ENCODE data around the gene GALNT17. TPM values are rescaled to one million over a fixed set of nuclear protein-coding genes. Genes with fewer than 3 reads are reported as not detected.

Gene GALNT17
- total and polyA plus RNA-seq, 11 donors, result 16.9 to 116 (median 73.1) TPM

- peak in 2 of 5 donors; percentile 43 to 50 for DNase-seq
- intact Hi-C loops (cut with DNase I), result loop anchor here in 2 of 10 donors (10.0 kb wide), 2 partner anchors 52 to 132 kb away; no protein-coding TSS in a partner anchor
- Histone ChIP-seq H3K4me1 (peaks cover 0 to 32% (median 11%) of the 10 kb centered on the region in 12 donors), H3K27ac (peak overlapping the region in 10 of 12 donors; percentile 34 to 93 (median 75)), H3K9me3 (peaks cover 0 to 21% (median 0%) of the 10 kb centered on the region in 12 donors), H3K27me3 (no peaks in the 10 kb centered on the region), H3K4me3 (no peak overlapping the region), H3K36me3 (no peaks in the 10 kb centered on the region)
- WGBS, 4 donors, result 37 to 48% (median 39%) methylated on average over 6 of the region's 6 CpGs
- ATAC-seq, result peak in 3 of 4 donors; percentile 47 to 69 (median 55)
- TF ChIP-seq POLR2A (IDR thresholded peaks at IDR 0.05) (no peak), CTCF (IDR thresholded peaks at IDR 0.05) (peak in 1 of 12 donors; percentile 8)
Measured at GRCh38 chr7:71272509-71273490, 140.9 kb downstream of the GALNT17 start.

- no peak overlapping the region for H3K4me3 ChIP-seq
- intact Hi-C loops (cut with DNase I), result loop anchor here in 2 of 10 donors (10.0 kb wide), 2 partner anchors 47 to 127 kb away; no protein-coding TSS in a partner anchor
- peaks cover 0 to 14% (median 0%) of the 10 kb centered on the region in 12 donors for H3K9me3 ChIP-seq
- peaks cover 0 to 27% (median 6%) of the 10 kb centered on the region in 12 donors for H3K4me1 ChIP-seq
- H3K27ac ChIP-seq, result peak overlapping the region in 8 of 12 donors; percentile 34 to 70 (median 62)
- ATAC-seq (peak; percentile 63 to 83 (median 75)), DNase-seq (no peak)
- no peaks in the 10 kb centered on the region for H3K36me3 ChIP-seq
- TF ChIP-seq POLR2A (IDR thresholded peaks at IDR 0.05) (no peak), CTCF (IDR thresholded peaks at IDR 0.05) (no peak)
- no peaks in the 10 kb centered on the region for H3K27me3 ChIP-seq
- 49 to 100% (median 55%) methylated on average over 1 to 2 of the region's 2 CpGs for WGBS, 4 donors
Measured at GRCh38 chr7:71278257-71278656, 146.3 kb downstream of the GALNT17 start.

GRCh38 chr7:71281261-71281660 lies 149.3 kb downstream of the GALNT17 start:
- no peaks in the 10 kb centered on the region for H3K36me3 ChIP-seq
- no peak for DNase-seq
- H3K4me1 ChIP-seq, result peaks cover 0 to 16% (median 0%) of the 10 kb centered on the region in 12 donors
- no peaks in the 10 kb centered on the region for H3K27me3 ChIP-seq
- no peak overlapping the region for H3K27ac ChIP-seq
- H3K9me3 ChIP-seq, result peaks cover 0 to 13% (median 0%) of the 10 kb centered on the region in 12 donors
- H3K4me3 ChIP-seq, result no peak overlapping the region
- no peak for ATAC-seq
- TF ChIP-seq CTCF (IDR thresholded peaks at IDR 0.05), result no peak
- no peak for TF ChIP-seq POLR2A (IDR thresholded peaks at IDR 0.05)
- intact Hi-C loops (cut with DNase I), result no loop called here
- 48 to 62% (median 50%) methylated on average over 2 of the region's 2 CpGs for WGBS, 4 donors

- Histone ChIP-seq H3K9me3 (no peaks in the 10 kb centered on the region), H3K36me3 (no peaks in the 10 kb centered on the region), H3K4me3 (no peak overlapping the region), H3K27ac (no peak overlapping the region), H3K27me3 (no peaks in the 10 kb centered on the region), H3K4me1 (peaks cover 0 to 18% (median 0%) of the 10 kb centered on the region in 12 donors)
- intact Hi-C loops (cut with DNase I), result no loop called here
- 80 to 88% (median 84%) methylated on average over 10 to 11 of the region's 11 CpGs for WGBS, 4 donors
- ATAC-seq (no peak), DNase-seq (no peak)
- TF ChIP-seq CTCF (IDR thresholded peaks at IDR 0.05), result no peak
- no peak for TF ChIP-seq POLR2A (IDR thresholded peaks at IDR 0.05)
Measured at GRCh38 chr7:71283802-71284201, 151.9 kb downstream of the GALNT17 start.

All from heart left ventricle (tissue), 16 donors.